NCI-H187 (cell line): Measurements from ENCODE around the gene VWA7.
A peak's percentile ranks its signal among the peaks of the same experiment; 100 is the strongest.
"Not testable (repeated sequence)": the region's sequence is repeated elsewhere in the genome, so short reads cannot be mapped to it uniquely, and the experiment has no call there.

Source experiments
- DNase-seq, 2 experiments: peaks; one replicate each; lab custom pipeline; 2025; lab: John Stamatoyannopoulos, UW

The VWA7 gene

GRCh38 chr6:31776989-31777666, at the start of gene VWA7:
TSS of gene VWA7 (minus strand) at chr6:31777328. CDS start at chr6:31776779, 549 bp downstream.
- DNase-seq, result no peak

GRCh38 chr6:31826793-31827285, 49.7 kb upstream of the VWA7 start:
- peak in 1 of 2 experiments; percentile 65 for DNase-seq

- DNase-seq, result no peak
Observed at GRCh38 chr6:31825553-31825952, 48.4 kb upstream of the VWA7 start.

- not testable (repeated sequence) for DNase-seq
Observed at GRCh38 chr6:31823592-31824196, 46.6 kb upstream of the VWA7 start.

- no peak for DNase-seq
Observed at GRCh38 chr6:31822036-31822821, 45.1 kb upstream of the VWA7 start.

- peak in 1 of 2 experiments; percentile 5 for DNase-seq
Observed at GRCh38 chr6:31821301-31822035, 44.3 kb upstream of the VWA7 start.

- DNase-seq, result not testable (repeated sequence)
Observed at GRCh38 chr6:31820399-31820798, 43.3 kb upstream of the VWA7 start.

- no peak for DNase-seq
Observed at GRCh38 chr6:31819871-31820299, 42.8 kb upstream of the VWA7 start.

GRCh38 chr6:31817929-31818511, 40.9 kb upstream of the VWA7 start:
- DNase-seq, result not testable (repeated sequence)

- DNase-seq, result not testable (repeated sequence)
Observed at GRCh38 chr6:31817133-31817928, 40.2 kb upstream of the VWA7 start.

GRCh38 chr6:31815025-31815838, 38.1 kb upstream of the VWA7 start, which contains the start of the genes HSPA1A and HSPA1L:
TSS of gene HSPA1A (plus strand) at chr6:31815543. CDS start at chr6:31815757, 214 bp downstream.
TSS of gene HSPA1L (minus strand) at chr6:31815283. CDS start at chr6:31811972, 3,311 bp downstream.
- DNase-seq, result peak; percentile 82 to 92

- peak; percentile 68 to 90 for DNase-seq
Observed at GRCh38 chr6:31814677-31815024, 37.5 kb upstream of the VWA7 start.

GRCh38 chr6:31813465-31813849, 36.3 kb upstream of the VWA7 start:
- DNase-seq, result no peak

- DNase-seq, result no peak
Observed at GRCh38 chr6:31811645-31812044, 34.5 kb upstream of the VWA7 start.

GRCh38 chr6:31808599-31808998, 31.5 kb upstream of the VWA7 start:
- not testable (repeated sequence) for DNase-seq

- peak; percentile 94 to 95 for DNase-seq
Observed at GRCh38 chr6:31806470-31807272, 29.5 kb upstream of the VWA7 start, which contains the start of gene LSM2. TSS of gene LSM2 (minus strand) at chr6:31806966. CDS start at chr6:31806757, 209 bp downstream.

GRCh38 chr6:31805939-31806469, 28.9 kb upstream of the VWA7 start:
- no peak for DNase-seq
